Tibial artery (tissue), 4 donors: ENCODE data around the gene PLAAT3.
"Not testable (repeated sequence)": the region's sequence is repeated elsewhere in the genome, so short reads cannot be mapped to it uniquely, and the experiment has no call there.

Source experiments
- DNase-seq, 2 donors: peaks; one replicate each; pipeline ENCODE4 v3.0.0-alpha.2; 2019
- H3K27ac ChIP-seq, 2 donors: fragments of 200-600 bp; sonication (generic) in 1 of 2; 1 replicate in 1 of 2; 2 replicates in 1 of 2; pipeline ENCODE4 v1.5.1; 2018 to 2019; ENCODE audit warnings: mild to moderate bottlenecking in 1 of 2
- H3K27me3 ChIP-seq, 2 donors: fragments of 200-600 bp; sonication (generic) in 1 of 2; one replicate each; pipeline versions ENCODE4 v1.5.1 to v1.6.0; 2016 to 2019
- H3K36me3 ChIP-seq, 3 donors: fragments of 200-600 bp; sonication (generic) in 2 of 3; one replicate each; pipeline ENCODE4 v1.5.1; 2016 to 2019; ENCODE audit warnings: mild to moderate bottlenecking in 2 of 3
- H3K4me1 ChIP-seq, 4 donors: fragments of 200-600 bp; sonication (generic) in 2 of 4; 1 replicate in 3 of 4; 2 replicates in 1 of 4; pipeline ENCODE4 v1.5.1; 2016 to 2019
- H3K4me3 ChIP-seq, 2 donors: fragments of 200-600 bp; sonication (generic) in 1 of 2; 1 replicate in 1 of 2; 2 replicates in 1 of 2; pipeline ENCODE4 v1.5.1; 2018 to 2019; ENCODE audit warnings: mild to moderate bottlenecking in 2 of 2
- H3K9me3 ChIP-seq, 3 donors: fragments of 200-600 bp; sonication (generic) in 1 of 3; one replicate each; pipeline ENCODE4 v1.5.1; 2016 to 2019
- CTCF ChIP-seq, 2 experiments: fragments of 200-600 bp in 1 of 2; fragments of 450-650 bp in 1 of 2; IDR thresholded peaks; one replicate each; pipeline ENCODE4 v1.5.1; 2017 to 2019; ENCODE audit warnings: antibody characterized with exemption in 2 of 2, mild to moderate bottlenecking in 1 of 2, moderate library complexity in 1 of 2
- intact Hi-C: fragments of 100-400 bp; cut with DNase I; formaldehyde crosslinking; loops from one replicate; pipeline ENCODE4 v1.15.0; 2023; ENCODE audit warnings: low total_unique reads

PLAAT3 gene

GRCh38 chr11:63586451-63587166 is 27.6 kb downstream of the PLAAT3 start:
- intact Hi-C loops = no loop called here
- no peak overlapping the region for H3K27ac ChIP-seq
- H3K4me3 ChIP-seq = no peak overlapping the region
- H3K4me1 ChIP-seq = no peaks in the 10 kb centered on the region
- H3K36me3 ChIP-seq = peaks cover 13 to 87% (median 71%) of the 10 kb centered on the region in 3 donors
- no peaks in the 10 kb centered on the region for H3K27me3 ChIP-seq
- H3K9me3 ChIP-seq = peaks cover 0 to 2% (median 0%) of the 10 kb centered on the region in 3 donors
- DNase-seq = no peak
- TF ChIP-seq CTCF (IDR thresholded peaks at IDR 0.05) = no peak

DNA sequence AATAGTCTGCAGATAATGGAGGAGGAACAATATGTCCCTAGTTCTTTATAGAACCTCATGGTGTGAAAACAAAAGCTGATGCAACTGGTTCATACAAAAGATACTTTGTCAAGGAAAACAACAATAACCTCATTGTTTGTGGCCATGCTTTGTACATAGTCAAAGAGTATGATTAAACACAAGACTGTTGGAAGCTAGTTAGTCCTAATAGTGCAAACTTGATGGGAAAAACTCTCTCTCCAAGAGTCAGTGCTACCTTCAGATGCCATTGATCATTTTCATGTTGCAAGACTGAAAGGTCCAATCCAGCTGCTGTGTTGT is 30.9 kb downstream of the PLAAT3 start:
- no peaks in the 10 kb centered on the region for H3K27me3 ChIP-seq
- intact Hi-C loops = no loop called here
- H3K4me3 ChIP-seq = no peak overlapping the region
- peaks cover 0 to 11% (median 6%) of the 10 kb centered on the region in 3 donors for H3K9me3 ChIP-seq
- peaks cover 23 to 75% (median 64%) of the 10 kb centered on the region in 3 donors for H3K36me3 ChIP-seq
- H3K4me1 ChIP-seq = no peaks in the 10 kb centered on the region
- no peak for TF ChIP-seq CTCF (IDR thresholded peaks at IDR 0.05)
- no peak overlapping the region for H3K27ac ChIP-seq
- no peak for DNase-seq

DNA sequence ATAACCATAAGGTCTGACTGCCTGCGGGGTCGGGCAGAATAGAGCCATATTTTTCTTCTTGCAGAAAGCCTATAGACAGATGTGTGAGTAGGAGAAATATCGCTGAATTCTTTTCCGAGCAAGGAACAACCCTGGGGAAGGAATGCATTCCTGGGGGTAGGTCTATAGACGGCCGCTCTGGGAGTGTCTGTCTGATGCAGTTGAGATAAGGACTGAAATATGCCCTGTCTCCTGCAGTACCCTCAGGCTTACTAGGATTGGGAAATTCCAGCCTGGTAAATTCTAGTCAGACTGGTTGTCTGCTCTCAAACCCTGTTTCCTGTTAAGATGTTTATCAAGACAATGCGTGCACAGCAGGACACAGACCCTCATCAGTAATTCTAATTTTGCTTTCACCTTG is 33.0 kb downstream of the PLAAT3 start:
- intact Hi-C loops, H3K27ac ChIP-seq: not testable (repeated sequence)
- H3K36me3 ChIP-seq = peaks cover 23 to 55% (median 47%) of the 10 kb centered on the region in 3 donors

DNA sequence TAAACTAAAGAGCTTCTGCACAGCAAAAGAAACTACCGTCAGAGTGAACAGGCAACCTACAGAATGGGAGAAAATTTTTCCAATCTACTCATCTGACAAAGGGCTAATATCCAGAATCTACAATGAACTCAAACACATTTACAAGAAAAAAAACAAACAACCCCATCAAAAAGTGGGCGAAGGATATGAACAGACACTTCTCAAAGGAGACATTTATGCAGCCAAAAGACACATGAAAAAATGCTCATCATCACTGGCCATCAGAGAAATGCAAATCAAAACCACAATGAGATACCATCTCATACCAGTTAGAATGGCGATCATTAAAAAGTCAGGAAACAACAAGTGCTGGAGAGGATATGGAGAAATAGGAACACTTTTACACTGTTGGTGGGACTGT is 35.4 kb downstream of the PLAAT3 start:
- Histone ChIP-seq H3K9me3 (peaks cover 0 to 11% (median 6%) of the 10 kb centered on the region in 3 donors), H3K36me3 (peaks cover 23 to 49% (median 41%) of the 10 kb centered on the region in 3 donors), H3K4me1 (peaks cover 0 to 24% (median 16%) of the 10 kb centered on the region in 4 donors)
- DNase-seq, intact Hi-C loops, H3K27me3 ChIP-seq, H3K4me3 ChIP-seq, H3K27ac ChIP-seq: not testable (repeated sequence)

More for the DNA sequence above, 33.0 kb downstream of the PLAAT3 start:
- not testable (repeated sequence) for H3K27me3 ChIP-seq, H3K4me1 ChIP-seq, DNase-seq, H3K4me3 ChIP-seq
- H3K9me3 ChIP-seq = peaks cover 0 to 11% (median 6%) of the 10 kb centered on the region in 3 donors

GRCh38 chr11:63574856-63575602 is 39.2 kb downstream of the PLAAT3 start:
- Histone ChIP-seq H3K4me1 (peaks cover 0 to 27% (median 16%) of the 10 kb centered on the region in 4 donors), H3K27ac (peak overlapping the region; percentile 19 to 54), H3K4me3 (peak overlapping the region; percentile 13 to 19), H3K27me3 (no peaks in the 10 kb centered on the region), H3K36me3 (peaks cover 4 to 18% (median 8%) of the 10 kb centered on the region in 3 donors), H3K9me3 (peaks cover 0 to under 1% (median 0%) of the 10 kb centered on the region in 3 donors)
- intact Hi-C loops = no loop called here
- DNase-seq = peak; percentile 68 to 81
- no peak for TF ChIP-seq CTCF (IDR thresholded peaks at IDR 0.05)

GRCh38 chr11:63573881-63574855 is 40.1 kb downstream of the PLAAT3 start:
- no peak for TF ChIP-seq CTCF (IDR thresholded peaks at IDR 0.05)
- peak overlapping the region; percentile 13 to 19 for H3K4me3 ChIP-seq
- intact Hi-C loops = no loop called here
- peak; percentile 30 to 57 for DNase-seq
- no peaks in the 10 kb centered on the region for H3K27me3 ChIP-seq
- H3K9me3 ChIP-seq = no peaks in the 10 kb centered on the region
- H3K36me3 ChIP-seq = peaks cover 0 to 13% (median 8%) of the 10 kb centered on the region in 3 donors
- H3K4me1 ChIP-seq = peaks cover 0 to 27% (median 16%) of the 10 kb centered on the region in 4 donors
- peak overlapping the region; percentile 19 to 54 for H3K27ac ChIP-seq
